Activated T-helper 1 cell treated with anti-CD3 and anti-CD28 coated beads, Interleukin-12 subunit alpha, Interleukin-12 subunit beta, Interleukin-2, Interleukin-4 antibody, amounts not matched to agents 30 ng/mL and 10 ng/mL and 1 ng/mL, durations not matched to agents 14 hours and 24 hours and 36 hours (primary cell): ENCODE results near the gene PDE10A. TPM values are rescaled to one million over a fixed set of nuclear protein-coding genes. Genes with fewer than 3 reads are reported as not detected.
"Not testable (repeated sequence)": the region's sequence is repeated elsewhere in the genome, so short reads cannot be mapped to it uniquely, and the experiment has no call there.

ENCODE experiments used
- DNase-seq: peaks from one replicate; pipeline ENCODE4 v3.0.0; 2021; ENCODE audit warnings: low spot score
- H3K27ac Mint-ChIP-seq: one replicate; pipeline ENCODE4 v1.8.0; 2021; ENCODE audit warnings: mild to moderate bottlenecking, mixed read lengths
- H3K27me3 Mint-ChIP-seq: one replicate; pipeline ENCODE4 v1.8.0; 2022; ENCODE audit warnings: mild to moderate bottlenecking, moderate library complexity, mixed read lengths; ENCODE audit not compliant: insufficient read depth
- H3K36me3 Mint-ChIP-seq: one replicate; pipeline ENCODE4 v1.8.0; 2021; ENCODE audit warnings: low read depth, mixed read lengths
- H3K4me1 Mint-ChIP-seq: one replicate; pipeline ENCODE4 v1.8.0; 2021; ENCODE audit warnings: low read depth, mixed read lengths
- H3K4me3 Mint-ChIP-seq: one replicate; pipeline ENCODE4 v1.8.0; 2021; ENCODE audit warnings: mild to moderate bottlenecking, moderate library complexity, mixed read lengths
- H3K9me3 Mint-ChIP-seq: one replicate; pipeline ENCODE4 v1.8.0; 2021; ENCODE audit warnings: mixed read lengths
- intact Hi-C: fragments of 100-400 bp; cut with micrococcal nuclease; formaldehyde crosslinking; loops from one replicate; pipeline ENCODE4 v1.15.1; 2024
- total RNA-seq: library from RNA; stranded (reverse); gene quantifications from 2 replicates; pipeline ENCODE4 v1.2.3, GENCODE V29; 2022

The PDE10A gene
- total RNA-seq, 1 donor from 2014 or later: not detected

DNA sequence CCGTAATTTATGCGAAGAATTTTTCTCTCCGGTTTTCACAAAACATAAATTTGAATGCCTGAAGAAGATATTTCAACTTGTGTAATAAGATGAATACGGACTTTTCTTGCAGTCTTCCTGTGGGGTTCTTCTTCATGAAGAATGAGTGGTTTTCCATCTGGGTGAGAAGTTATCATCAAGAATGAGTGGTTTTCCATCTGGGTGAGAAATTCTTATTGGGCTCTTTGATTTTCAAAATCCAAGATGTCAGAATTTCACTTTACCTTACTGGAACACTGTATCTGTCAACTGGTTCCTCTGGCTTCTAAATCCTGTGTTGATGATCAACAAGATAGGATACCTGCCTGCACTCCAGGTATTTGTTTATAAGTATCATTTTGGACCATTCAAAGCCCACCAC is 193.6 kb downstream of the PDE10A start:
- Mint-ChIP-seq H3K27me3 (no peaks in the 10 kb centered on the region), H3K4me1 (no peaks in the 10 kb centered on the region), H3K36me3 (no peaks in the 10 kb centered on the region), H3K9me3 (peaks cover 17% of the 10 kb centered on the region), H3K4me3 (no peak overlapping the region), H3K27ac (no peak overlapping the region)
- DNase-seq: no peak
- intact Hi-C loops: no loop called here

DNA sequence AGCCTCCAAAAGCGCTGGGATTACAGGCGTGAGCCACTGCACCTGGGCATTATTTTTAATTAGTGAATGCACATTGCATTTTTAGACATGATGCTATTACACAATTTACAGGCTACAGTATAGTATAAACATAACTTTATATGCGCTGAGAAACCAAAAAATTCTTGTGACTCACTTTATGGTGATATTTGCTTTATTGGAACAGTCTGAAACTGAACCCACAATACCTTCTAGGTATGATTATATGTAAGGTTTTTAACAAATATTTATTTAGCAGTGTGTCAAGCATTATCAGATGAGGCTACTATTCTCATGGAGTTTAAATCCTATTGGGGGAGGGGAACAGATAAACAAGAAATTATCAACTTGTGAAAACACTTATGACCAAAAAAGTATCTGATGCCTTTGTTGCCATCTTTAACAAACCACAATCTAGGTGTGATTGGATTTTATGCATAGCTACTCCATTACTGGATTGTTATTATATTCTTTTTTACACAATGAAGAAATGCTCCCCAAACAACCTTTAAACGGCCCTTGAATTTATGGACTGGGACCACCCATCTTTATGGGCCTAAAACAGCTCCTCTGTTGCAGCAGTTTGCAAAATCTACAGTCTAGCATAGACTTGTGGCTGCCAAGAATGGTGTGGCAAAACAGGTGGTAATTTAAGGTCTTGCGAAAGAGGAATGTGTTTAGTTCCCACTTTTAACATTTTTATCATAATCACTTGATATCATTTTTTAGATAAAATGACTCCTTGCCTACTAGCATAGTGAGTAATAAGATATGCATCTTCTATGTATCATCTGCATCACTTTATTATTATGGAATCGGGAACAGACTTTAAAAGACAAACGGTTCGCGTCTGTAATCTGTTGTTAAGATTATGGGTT is 194.5 kb downstream of the PDE10A start:
- Mint-ChIP-seq H3K27ac (no peak overlapping the region), H3K4me1 (no peaks in the 10 kb centered on the region), H3K27me3 (no peaks in the 10 kb centered on the region), H3K4me3 (no peak overlapping the region), H3K9me3 (peaks cover 23% of the 10 kb centered on the region), H3K36me3 (no peaks in the 10 kb centered on the region)
- intact Hi-C loops: no loop called here
- DNase-seq: no peak

DNA sequence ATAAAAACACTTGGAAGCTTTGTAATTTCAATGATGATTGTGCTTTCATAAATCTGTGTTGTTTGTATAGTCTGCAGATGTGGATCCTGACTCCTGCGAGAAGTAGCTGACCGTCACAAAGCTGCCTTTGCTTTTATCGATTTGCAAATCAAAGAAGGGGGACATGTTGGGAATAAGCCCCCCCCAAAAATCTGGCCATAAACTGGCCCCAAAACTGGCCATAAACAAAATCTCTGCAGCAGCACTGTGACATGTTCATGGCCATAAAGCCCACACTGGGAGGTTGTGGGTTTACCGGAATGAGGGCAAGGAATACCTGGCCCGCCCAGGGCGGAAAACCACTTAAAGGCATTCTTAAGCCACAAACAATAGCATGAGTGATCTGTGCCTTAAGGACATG is 199.5 kb downstream of the PDE10A start:
- H3K4me3 Mint-ChIP-seq, H3K27me3 Mint-ChIP-seq, H3K27ac Mint-ChIP-seq, intact Hi-C loops, H3K4me1 Mint-ChIP-seq, DNase-seq, H3K36me3 Mint-ChIP-seq: not testable (repeated sequence)
- peaks cover 28% of the 10 kb centered on the region for H3K9me3 Mint-ChIP-seq

DNA sequence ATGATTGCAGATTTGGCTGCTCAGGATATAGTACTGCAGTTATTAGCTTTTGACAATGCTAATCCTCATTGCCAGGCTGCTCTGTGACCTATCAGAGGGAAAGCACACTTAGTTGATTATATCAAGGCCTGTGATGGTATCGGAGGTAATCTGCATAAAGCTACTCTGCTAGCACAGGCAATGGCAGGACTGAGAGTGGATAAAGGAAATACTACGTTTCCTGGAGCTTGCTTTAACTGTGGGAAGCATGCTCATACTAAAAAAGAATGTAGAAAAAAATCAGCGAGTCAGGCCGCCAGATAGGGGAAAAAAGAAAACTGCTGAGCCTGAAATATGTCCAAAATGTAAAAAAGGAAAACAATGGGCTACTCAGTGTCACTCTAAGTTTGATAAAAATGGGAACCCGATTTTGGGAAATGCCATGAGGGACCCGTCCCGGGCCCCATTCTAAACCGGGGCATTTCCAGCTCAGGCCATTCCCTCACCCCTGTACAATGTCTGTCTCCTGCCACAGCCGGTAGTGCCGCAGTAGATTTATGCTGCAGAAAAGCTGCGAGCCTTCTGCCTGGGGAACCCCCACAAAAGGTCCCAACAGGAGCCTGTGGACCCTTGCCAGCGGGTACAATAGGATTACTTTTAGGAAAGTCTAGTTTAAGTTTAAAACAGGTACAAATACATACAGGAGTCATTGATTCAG is 203.3 kb downstream of the PDE10A start:
- H3K27me3 Mint-ChIP-seq, DNase-seq, intact Hi-C loops, H3K4me1 Mint-ChIP-seq, H3K4me3 Mint-ChIP-seq, H3K36me3 Mint-ChIP-seq, H3K27ac Mint-ChIP-seq: not testable (repeated sequence)
- peaks cover 14% of the 10 kb centered on the region for H3K9me3 Mint-ChIP-seq

DNA sequence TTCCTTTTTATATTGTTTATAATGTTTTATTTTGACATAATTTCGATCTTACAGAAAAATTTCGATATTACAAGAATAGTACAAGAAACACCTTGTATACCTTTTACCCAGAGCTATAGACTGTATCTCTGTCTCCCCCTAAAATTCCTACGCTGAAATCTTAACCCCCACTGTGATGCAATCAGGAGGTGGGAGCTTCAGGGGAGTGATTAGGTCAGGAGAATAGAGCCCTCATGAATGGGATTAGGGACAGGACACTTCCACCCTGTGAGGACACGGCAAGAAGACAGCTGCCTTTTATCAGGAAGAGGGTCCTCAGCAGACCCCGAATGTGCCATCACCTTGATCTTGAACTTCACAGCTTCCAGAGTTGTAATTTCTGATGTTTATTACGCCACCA is 204.9 kb downstream of the PDE10A start:
- Mint-ChIP-seq H3K4me3 (no peak overlapping the region), H3K9me3 (peaks cover 4% of the 10 kb centered on the region), H3K36me3 (no peaks in the 10 kb centered on the region), H3K27me3 (peaks cover 3% of the 10 kb centered on the region), H3K27ac (no peak overlapping the region), H3K4me1 (no peaks in the 10 kb centered on the region)
- intact Hi-C loops: no loop called here
- no peak for DNase-seq

DNA sequence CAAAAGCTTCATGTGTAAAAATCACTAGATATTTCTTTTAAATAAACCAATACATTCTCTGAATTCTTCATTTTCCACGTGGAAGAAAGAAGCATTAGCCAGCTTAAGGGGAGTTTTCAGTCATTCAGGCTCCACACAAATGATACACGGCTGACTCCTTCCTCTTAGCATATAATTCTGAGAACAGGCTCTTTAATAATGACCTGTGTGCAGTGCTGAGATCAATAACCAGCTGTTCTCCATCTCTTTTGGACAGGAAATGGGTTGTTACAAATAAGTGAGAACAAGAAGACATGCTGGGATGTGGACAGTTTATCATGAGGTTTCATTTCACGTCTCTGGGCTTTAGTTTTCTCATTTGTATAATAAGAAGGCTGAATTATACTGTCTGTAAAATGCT is 206.8 kb downstream of the PDE10A start:
- Mint-ChIP-seq H3K27me3 (peaks cover 3% of the 10 kb centered on the region), H3K27ac (no peak overlapping the region), H3K4me1 (no peaks in the 10 kb centered on the region), H3K36me3 (no peaks in the 10 kb centered on the region), H3K9me3 (no peaks in the 10 kb centered on the region), H3K4me3 (no peak overlapping the region)
- intact Hi-C loops: no loop called here
- no peak for DNase-seq

DNA sequence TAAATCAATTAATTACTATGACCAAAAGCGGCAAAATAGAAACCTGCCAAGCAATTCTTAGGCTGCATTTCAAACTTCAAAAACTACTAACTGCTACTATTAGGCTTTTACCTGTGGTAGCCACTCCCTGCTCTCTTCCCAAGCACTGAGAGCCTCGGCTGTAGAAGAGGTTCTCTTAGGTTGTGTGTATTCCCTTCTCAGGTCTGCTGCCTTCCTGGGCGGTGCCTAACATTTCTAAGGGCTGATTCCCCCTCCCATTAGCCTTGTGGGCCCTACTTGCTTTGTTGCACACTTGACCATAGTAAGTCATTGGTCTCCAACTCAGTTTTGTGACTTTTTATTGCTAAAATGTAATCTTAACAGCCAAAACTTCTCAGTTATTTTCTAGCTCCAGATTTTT is 207.6 kb downstream of the PDE10A start:
- H3K27me3 Mint-ChIP-seq: peaks cover 3% of the 10 kb centered on the region
- H3K9me3 Mint-ChIP-seq: no peaks in the 10 kb centered on the region
- intact Hi-C loops: no loop called here
- no peak overlapping the region for H3K27ac Mint-ChIP-seq
- no peaks in the 10 kb centered on the region for H3K36me3 Mint-ChIP-seq
- DNase-seq: no peak
- H3K4me3 Mint-ChIP-seq: no peak overlapping the region
- no peaks in the 10 kb centered on the region for H3K4me1 Mint-ChIP-seq

DNA sequence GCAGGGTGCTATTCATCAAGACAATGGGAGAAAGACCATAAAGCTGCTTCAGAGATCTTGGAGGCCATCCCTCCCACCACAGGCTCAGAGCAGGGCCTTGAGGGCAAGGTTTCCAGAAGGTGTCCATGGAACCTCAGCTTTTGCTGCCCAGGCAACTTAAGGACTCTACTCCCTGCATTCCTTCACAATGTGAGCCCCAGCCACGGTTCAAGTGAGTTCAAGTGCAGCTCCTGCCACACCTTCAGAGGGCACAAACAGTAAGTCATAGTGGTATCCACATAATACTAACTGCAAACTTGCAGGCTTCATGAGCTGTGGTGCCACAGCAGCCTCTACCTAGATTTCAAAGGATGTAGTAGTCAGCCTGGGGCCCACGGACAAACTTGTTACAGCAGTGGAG is 209.6 kb downstream of the PDE10A start:
- H3K4me1 Mint-ChIP-seq: no peaks in the 10 kb centered on the region
- H3K27ac Mint-ChIP-seq: no peak overlapping the region
- H3K36me3 Mint-ChIP-seq: no peaks in the 10 kb centered on the region
- no peak overlapping the region for H3K4me3 Mint-ChIP-seq
- no peaks in the 10 kb centered on the region for H3K27me3 Mint-ChIP-seq
- DNase-seq: no peak
- no peaks in the 10 kb centered on the region for H3K9me3 Mint-ChIP-seq
- intact Hi-C loops: no loop called here

DNA sequence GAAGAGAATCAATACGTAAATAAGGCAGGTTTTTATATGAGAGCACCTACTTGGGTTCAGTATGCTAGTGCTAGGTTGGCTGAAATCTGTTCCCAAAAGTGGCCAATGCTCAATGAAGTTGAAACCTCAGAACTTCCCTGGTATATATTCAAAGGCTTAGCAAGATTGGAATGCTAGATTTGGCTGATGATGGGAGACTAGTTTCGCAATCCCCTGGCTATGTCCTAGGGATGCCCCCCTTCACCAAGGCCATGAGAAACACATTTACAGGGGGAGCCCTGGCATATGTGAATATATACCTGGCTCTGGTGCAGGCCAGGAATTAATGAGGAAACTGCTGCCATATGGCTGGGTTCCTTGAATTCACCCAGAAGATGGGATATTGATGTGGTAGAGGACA is 211.2 kb downstream of the PDE10A start:
- no peak for DNase-seq
- no peak overlapping the region for H3K27ac Mint-ChIP-seq
- H3K4me1 Mint-ChIP-seq: no peaks in the 10 kb centered on the region
- H3K36me3 Mint-ChIP-seq: no peaks in the 10 kb centered on the region
- no peak overlapping the region for H3K4me3 Mint-ChIP-seq
- intact Hi-C loops: no loop called here
- no peaks in the 10 kb centered on the region for H3K27me3 Mint-ChIP-seq
- no peaks in the 10 kb centered on the region for H3K9me3 Mint-ChIP-seq

DNA sequence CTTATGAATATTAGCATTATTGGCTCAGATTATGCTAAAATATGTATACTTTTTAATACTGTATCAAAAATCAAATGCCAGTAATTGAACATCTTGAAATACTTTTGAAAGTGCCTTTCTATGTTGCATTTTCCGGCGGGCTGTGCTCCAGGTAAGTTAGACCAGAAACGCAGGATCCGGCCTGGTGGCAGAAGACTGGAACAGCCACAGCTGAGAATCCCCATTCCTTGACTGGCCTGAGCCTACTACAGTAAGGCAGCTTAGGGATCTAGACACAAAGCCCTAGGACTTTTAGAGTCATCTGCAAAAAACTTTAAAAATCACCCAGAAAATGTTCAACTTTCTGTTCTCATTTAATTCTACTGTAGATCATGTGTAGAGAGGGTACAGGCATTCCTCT is 214.8 kb downstream of the PDE10A start:
- intact Hi-C loops: no loop called here
- DNase-seq: no peak
- Mint-ChIP-seq H3K36me3 (no peaks in the 10 kb centered on the region), H3K27ac (no peak overlapping the region), H3K27me3 (no peaks in the 10 kb centered on the region), H3K4me3 (no peak overlapping the region), H3K9me3 (no peaks in the 10 kb centered on the region), H3K4me1 (no peaks in the 10 kb centered on the region)

DNA sequence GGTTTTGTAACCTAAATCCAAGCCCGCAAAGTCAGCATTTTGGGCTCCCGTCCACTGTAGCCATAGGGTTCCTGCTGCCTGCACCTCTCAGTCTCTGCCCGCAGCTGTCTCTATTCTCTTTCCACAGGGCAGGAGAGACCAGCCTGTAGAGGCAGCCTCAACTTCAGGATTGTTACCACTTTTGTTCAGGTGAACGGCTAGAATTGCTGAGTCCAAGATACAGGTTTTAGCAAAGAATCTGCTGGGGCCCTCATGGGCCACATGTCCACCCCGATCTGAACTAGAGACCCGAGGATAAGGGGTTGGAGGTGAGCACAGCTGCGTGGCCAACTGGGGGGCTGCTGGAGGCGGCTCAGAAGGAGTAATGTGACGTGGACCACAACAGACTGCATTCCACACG is 215.9 kb downstream of the PDE10A start:
- intact Hi-C loops: no loop called here
- H3K4me3 Mint-ChIP-seq: no peak overlapping the region
- H3K27ac Mint-ChIP-seq: no peak overlapping the region
- H3K4me1 Mint-ChIP-seq: no peaks in the 10 kb centered on the region
- H3K9me3 Mint-ChIP-seq: no peaks in the 10 kb centered on the region
- no peak for DNase-seq
- no peaks in the 10 kb centered on the region for H3K27me3 Mint-ChIP-seq
- H3K36me3 Mint-ChIP-seq: no peaks in the 10 kb centered on the region

GRCh38 chr6:165446331-165446730 is 216.7 kb downstream of the PDE10A start:
- intact Hi-C loops: no loop called here

GRCh38 chr6:165443462-165443861 is 219.6 kb downstream of the PDE10A start:
- H3K27me3 Mint-ChIP-seq: peaks cover 5% of the 10 kb centered on the region
- intact Hi-C loops: no loop called here
- DNase-seq: no peak
- no peaks in the 10 kb centered on the region for H3K36me3 Mint-ChIP-seq
- no peaks in the 10 kb centered on the region for H3K4me1 Mint-ChIP-seq
- no peak overlapping the region for H3K4me3 Mint-ChIP-seq
- no peak overlapping the region for H3K27ac Mint-ChIP-seq
- H3K9me3 Mint-ChIP-seq: no peaks in the 10 kb centered on the region

More at GRCh38 chr6:165446331-165446730, 216.7 kb downstream of the PDE10A start:
- H3K36me3 Mint-ChIP-seq: no peaks in the 10 kb centered on the region
- no peaks in the 10 kb centered on the region for H3K9me3 Mint-ChIP-seq
- no peaks in the 10 kb centered on the region for H3K4me1 Mint-ChIP-seq
- H3K27me3 Mint-ChIP-seq: no peaks in the 10 kb centered on the region
- no peak overlapping the region for H3K4me3 Mint-ChIP-seq
- no peak overlapping the region for H3K27ac Mint-ChIP-seq
- no peak for DNase-seq
